ENCODE measurements around the gene ARID2. TPM values are rescaled to one million over a fixed set of nuclear protein-coding genes. Genes with fewer than 3 reads are reported as not detected.

Gene ARID2
- total RNA-seq, 1 donor: 25.0 TPM

GRCh38 chr12:45718306-45718705 is 11.2 kb upstream of the ARID2 start:
- no peak for DNase-seq (ENCODE audit: low read depth)
- H3K4me3 ChIP-seq (ENCODE audit: low read depth, low read length): no peak overlapping the region
- TF ChIP-seq CTCF (IDR thresholded peaks at IDR 0.05; ENCODE audit: insufficient read depth, low read depth, low read length): no peak

GRCh38 chr12:45720069-45720468 is 9.4 kb upstream of the ARID2 start:
- DNase-seq (ENCODE audit: low read depth): no peak
- TF ChIP-seq CTCF (IDR thresholded peaks at IDR 0.05; ENCODE audit: insufficient read depth, low read depth, low read length): no peak

GRCh38 chr12:45721369-45721768 is 8.1 kb upstream of the ARID2 start:
- no peak for TF ChIP-seq CTCF (IDR thresholded peaks at IDR 0.05; ENCODE audit: insufficient read depth, low read depth, low read length)
- DNase-seq (ENCODE audit: low read depth): no peak
- H3K4me3 ChIP-seq (ENCODE audit: low read depth, low read length): no peak overlapping the region

More at GRCh38 chr12:45720069-45720468, 9.4 kb upstream of the ARID2 start:
- no peak overlapping the region for H3K4me3 ChIP-seq (ENCODE audit: low read depth, low read length)

GRCh38 chr12:45721954-45722353 is 7.6 kb upstream of the ARID2 start:
- H3K4me3 ChIP-seq (ENCODE audit: low read depth, low read length): no peak overlapping the region
- no peak for DNase-seq (ENCODE audit: low read depth)
- TF ChIP-seq CTCF (IDR thresholded peaks at IDR 0.05; ENCODE audit: insufficient read depth, low read depth, low read length): no peak

GRCh38 chr12:45725631-45726602 is 3.6 kb upstream of the ARID2 start:
- H3K4me3 ChIP-seq (ENCODE audit: low read depth, low read length): peak overlapping the region; percentile 95
- DNase-seq (ENCODE audit: low read depth): peak; percentile 55
- peak; percentile 65 for TF ChIP-seq CTCF (IDR thresholded peaks at IDR 0.05; ENCODE audit: insufficient read depth, low read depth, low read length)

GRCh38 chr12:45726603-45727300 is 2.8 kb upstream of the ARID2 start:
- TF ChIP-seq CTCF (IDR thresholded peaks at IDR 0.05; ENCODE audit: insufficient read depth, low read depth, low read length): no peak
- H3K4me3 ChIP-seq (ENCODE audit: low read depth, low read length): peak overlapping the region; percentile 95
- DNase-seq (ENCODE audit: low read depth): peak; percentile 52

All from fibroblast of villous mesenchyme (primary cell).